Activated CD8-positive, alpha-beta memory T cell treated with anti-CD3 and anti-CD28 coated beads, Interleukin-2, amount 50 U/mL, for 48 hours (primary cell): ENCODE measurements around the gene KCNQ2.

ENCODE experiments used
- DNase-seq: peaks from one replicate; pipeline ENCODE4 v3.0.0-alpha.2; 2020

Gene KCNQ2

DNA sequence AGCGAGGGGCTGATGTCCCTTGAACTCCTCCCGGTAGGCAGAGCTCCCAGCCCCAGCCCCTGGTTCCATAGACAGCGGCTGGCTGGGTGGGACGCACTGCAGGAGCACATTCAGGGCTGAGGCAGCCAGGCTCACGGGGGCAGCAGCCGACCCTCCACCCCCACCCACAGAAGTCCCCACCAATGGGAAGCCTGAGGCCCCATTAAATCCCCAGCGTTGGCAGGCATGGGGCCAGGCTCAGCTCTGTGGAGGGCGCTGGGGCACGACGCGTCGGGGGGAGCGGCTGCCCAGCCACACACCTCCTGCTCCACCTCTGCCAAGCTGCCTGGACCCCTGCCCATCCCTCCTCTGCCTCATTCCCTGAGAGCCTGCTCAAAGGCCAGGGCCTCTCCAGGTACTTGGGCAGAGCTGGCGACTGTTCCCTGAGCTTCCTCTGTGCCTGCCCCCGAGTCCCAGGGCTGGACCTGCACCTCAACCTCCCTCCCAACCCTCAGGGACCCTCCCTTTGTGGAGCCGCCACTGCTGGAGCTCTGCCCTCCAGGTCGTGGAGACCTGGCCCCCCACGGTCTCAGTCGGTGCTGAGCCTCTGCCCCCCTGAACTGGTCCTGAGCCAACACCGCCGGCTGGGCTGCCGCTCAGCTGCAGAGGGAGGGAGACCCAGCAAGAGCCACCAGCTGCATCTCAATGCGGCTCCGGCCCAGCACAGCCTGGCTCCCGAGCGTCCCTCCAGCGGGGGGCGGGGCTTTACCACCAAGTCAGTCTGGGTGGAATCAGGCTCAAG, 120.5 kb downstream of the KCNQ2 start:
- DNase-seq: no peak

DNA sequence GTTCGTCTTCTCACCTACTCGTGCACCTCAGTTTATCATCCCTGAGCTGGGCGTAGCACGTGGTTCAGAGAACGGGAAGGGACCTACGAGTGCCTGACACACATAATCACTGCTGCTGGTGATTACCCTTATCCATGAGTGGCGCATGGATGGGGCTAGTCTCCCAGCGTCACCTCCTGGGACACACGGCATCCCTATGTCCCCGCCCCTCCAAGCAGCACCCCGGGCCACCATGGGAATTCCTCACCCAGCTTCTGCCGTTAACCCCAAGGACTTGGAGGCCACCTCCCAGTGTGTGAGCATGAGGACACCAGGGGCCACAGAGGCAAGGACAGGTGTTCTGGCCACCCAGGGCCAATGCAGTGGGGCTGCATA, 121.1 kb downstream of the KCNQ2 start:
- DNase-seq: no peak

DNA sequence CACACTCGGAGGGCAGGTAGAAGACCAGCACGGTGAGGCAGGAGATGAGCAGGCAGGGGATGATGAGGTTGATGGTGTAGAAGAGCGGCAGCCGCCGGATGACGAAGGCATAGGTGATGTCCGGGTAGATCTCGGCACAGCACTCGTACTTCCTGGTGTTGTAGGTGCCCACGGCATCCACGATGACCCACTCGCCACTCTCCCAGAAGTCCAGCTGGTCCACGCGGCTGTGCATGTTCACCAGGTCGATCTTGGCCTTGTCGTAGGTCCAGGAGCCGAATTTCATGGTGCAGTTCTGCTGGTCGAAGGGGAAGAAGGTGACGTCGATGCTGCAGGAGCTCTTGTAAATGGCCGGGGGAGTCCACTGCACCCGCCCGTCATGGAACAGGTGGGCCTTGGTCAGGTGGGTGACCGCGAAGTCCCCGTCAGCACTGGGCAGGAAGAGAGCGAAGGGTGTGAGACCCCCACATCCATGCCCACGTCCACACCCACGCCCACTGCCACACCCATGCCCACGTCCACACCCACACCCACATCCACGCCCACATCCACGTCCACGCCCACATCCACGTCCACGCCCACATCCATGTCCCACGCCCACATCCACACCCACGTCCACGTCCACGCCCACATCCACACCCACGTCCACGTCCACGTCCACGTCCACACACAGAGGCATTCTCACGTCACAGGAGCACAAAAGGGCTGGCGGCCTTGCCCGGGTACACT, 121.7 kb downstream of the KCNQ2 start:
- DNase-seq: no peak
